GM12872 (cell line): Measurements from ENCODE around the gene NAA30.

Experiments
- CTCF ChIP-seq: IDR thresholded peaks from 3 replicates; pipeline ENCODE4 v1.5.1; 2011; ENCODE audit warnings: low read depth, mild to moderate bottlenecking, low read length, moderate library complexity; ENCODE audit not compliant: insufficient read depth

NAA30 gene

DNA sequence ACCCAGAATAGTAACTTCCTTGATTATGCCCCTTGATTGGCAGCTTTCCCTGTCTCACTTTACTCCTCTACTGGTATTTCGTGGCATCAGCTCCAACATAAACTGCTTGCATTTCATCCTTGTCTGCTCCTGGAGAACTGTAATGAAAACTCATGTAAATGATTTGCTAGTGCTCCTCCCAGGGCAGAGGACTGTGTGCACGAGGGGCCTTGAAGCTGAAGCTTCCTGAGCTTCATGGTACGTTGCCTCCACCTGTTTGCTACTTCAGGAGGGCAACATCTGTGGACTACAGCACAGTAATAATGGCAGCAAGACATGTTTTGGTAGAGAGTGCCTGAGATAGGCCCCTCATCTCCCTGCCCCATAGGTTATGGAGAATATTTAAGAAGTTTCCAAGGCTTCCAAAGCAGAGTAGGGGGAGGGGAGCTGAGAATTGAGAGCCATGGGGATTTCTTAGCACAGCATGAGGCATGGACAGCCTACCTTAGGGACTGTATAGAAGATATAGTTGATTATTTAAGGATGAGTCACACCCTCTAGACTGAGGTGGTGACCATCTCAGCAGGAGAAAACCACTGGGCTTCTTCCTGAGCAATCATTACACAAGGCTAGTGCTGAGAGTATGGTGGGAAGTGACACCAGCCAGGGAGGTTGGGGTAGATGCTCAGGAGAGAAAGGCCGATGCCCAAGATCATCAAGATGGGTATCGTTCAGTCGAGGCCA is 73.8 kb downstream of the NAA30 start:
- TF ChIP-seq CTCF: no peak
